Smooth muscle cell (in vitro differentiated cells): ENCODE measurements around the gene GPR34. TPM values are rescaled to one million over a fixed set of nuclear protein-coding genes. Genes with fewer than 3 reads are reported as not detected.

Source experiments
- DNase-seq: peaks from one replicate; lab custom pipeline; 2025; ENCODE audit not compliant: unreplicated experiment; lab: John Stamatoyannopoulos, UW
- H2AFZ ChIP-seq: fragments of 200-600 bp; sonication (generic); 2 replicates; pipeline ENCODE4 v1.6.0; 2016; ENCODE audit warnings: antibody characterized with exemption, low read depth, mild to moderate bottlenecking
- H3F3A ChIP-seq: fragments of 200-600 bp; sonication (generic); 2 replicates; pipeline ENCODE4 v1.6.0; 2017; ENCODE audit warnings: antibody characterized with exemption, low read depth
- H3K27ac ChIP-seq: fragments of 200-600 bp; sonication (generic); 2 replicates; pipeline ENCODE4 v1.5.1; 2016; ENCODE audit warnings: low read depth, mild to moderate bottlenecking
- H3K27me3 ChIP-seq: fragments of 200-600 bp; sonication (generic); 2 replicates; pipeline ENCODE4 v1.6.1; 2016; ENCODE audit warnings: low read depth, mild to moderate bottlenecking
- H3K36me3 ChIP-seq: fragments of 200-600 bp; sonication (generic); 2 replicates; pipeline ENCODE4 v1.5.1; 2016; ENCODE audit warnings: low read depth
- H3K4me1 ChIP-seq: fragments of 200-600 bp; sonication (generic); 2 replicates; pipeline ENCODE4 v1.5.1; 2016; ENCODE audit warnings: low read depth
- H3K4me2 ChIP-seq: fragments of 200-600 bp; sonication (generic); 2 replicates; pipeline ENCODE4 v1.6.0; 2016; ENCODE audit warnings: mild to moderate bottlenecking
- H3K4me3 ChIP-seq: fragments of 200-600 bp; sonication (generic); 2 replicates; pipeline ENCODE4 v1.5.1; 2016; ENCODE audit warnings: mild to moderate bottlenecking
- H3K79me2 ChIP-seq: fragments of 200-600 bp; sonication (generic); 2 replicates; pipeline ENCODE4 v1.6.0; 2016; ENCODE audit warnings: low read depth, mild to moderate bottlenecking
- H3K9ac ChIP-seq: fragments of 200-600 bp; sonication (generic); 2 replicates; pipeline ENCODE4 v1.6.0; 2016; ENCODE audit warnings: low read depth
- H3K9me3 ChIP-seq: fragments of 200-600 bp; sonication (generic); replicated peaks from 2 replicates; pipeline ENCODE4 v1.5.1; 2016; ENCODE audit warnings: low read depth
- H4K20me1 ChIP-seq: fragments of 200-600 bp; sonication (generic); 2 replicates; pipeline ENCODE4 v1.6.0; 2016; ENCODE audit warnings: low read depth
- CTCF ChIP-seq: fragments of 200-600 bp; sonication (generic); IDR thresholded peaks from 2 replicates; pipeline ENCODE4 v1.5.1; 2017; ENCODE audit warnings: borderline replicate concordance, mild to moderate bottlenecking, antibody characterized with exemption; ENCODE audit not compliant: insufficient read depth, poor library complexity, severe bottlenecking
- WGBS: methylation state at CpG from one replicate; pipeline ENCODE4 v1.1.7; 2016; ENCODE audit warnings: low lambda C conversion rate; 5-methylcytosine and 5-hydroxymethylcytosine counted together
- polyA plus RNA-seq: library from polyadenylated mRNA; unstranded; fragments of >200 nt; fragmentation: Nextera tagmentation; extraction: Ambion mirVana; gene quantifications from 2 replicates; pipeline ENCODE4 v1.2.1, GENCODE V29; 2016
- total RNA-seq: library from RNA; depleted of rRNA; stranded (reverse); fragments of >200 nt; gene quantifications from 2 replicates; pipeline ENCODE4 v1.2.3, GENCODE V29; 2014

GPR34 gene
- total and polyA plus RNA-seq, 2 experiments from 2014 or later = 0.31 to 2.2 TPM

- no peaks in the 10 kb centered on the region for H3K4me1 ChIP-seq
- no peaks in the 10 kb centered on the region for H4K20me1 ChIP-seq
- DNase-seq = no peak
- 86% methylated on average over 4 of the region's 4 CpGs for WGBS
- H3K9me3 ChIP-seq = peaks cover 4% of the 10 kb centered on the region
- no peak for TF ChIP-seq CTCF
- no peak overlapping the region for H3K9ac ChIP-seq
- H3K4me3 ChIP-seq = no peak overlapping the region
- no peak overlapping the region for H3K27ac ChIP-seq
- H3K79me2 ChIP-seq = no peaks in the 10 kb centered on the region
- no peaks in the 10 kb centered on the region for H3K27me3 ChIP-seq
- no peaks in the 10 kb centered on the region for H3F3A ChIP-seq
- H3K36me3 ChIP-seq = peaks cover 4% of the 10 kb centered on the region
- H3K4me2 ChIP-seq = no peak overlapping the region
- no peak overlapping the region for H2AFZ ChIP-seq
Measured at GRCh38 chrX:41655631-41656030, 33.1 kb upstream of the GPR34 start.

- no peaks in the 10 kb centered on the region for H4K20me1 ChIP-seq
- peak overlapping the region; percentile 15 for H3K27ac ChIP-seq
- H3K9ac ChIP-seq = no peak overlapping the region
- no peak overlapping the region for H3K4me3 ChIP-seq
- no peaks in the 10 kb centered on the region for H3K36me3 ChIP-seq
- H3K79me2 ChIP-seq = no peaks in the 10 kb centered on the region
- no peak for TF ChIP-seq CTCF
- H2AFZ ChIP-seq = no peak overlapping the region
- no peaks in the 10 kb centered on the region for H3K27me3 ChIP-seq
- no peaks in the 10 kb centered on the region for H3K9me3 ChIP-seq
- H3F3A ChIP-seq = no peaks in the 10 kb centered on the region
- no peak overlapping the region for H3K4me2 ChIP-seq
- no peak for DNase-seq
- H3K4me1 ChIP-seq = no peaks in the 10 kb centered on the region
- 50% methylated on average over 2 of the region's 2 CpGs for WGBS
Measured at GRCh38 chrX:41661366-41662095, 27.2 kb upstream of the GPR34 start.

GRCh38 chrX:41664375-41664901 is 24.3 kb upstream of the GPR34 start:
- Histone ChIP-seq H3K9me3 (no peaks in the 10 kb centered on the region), H3K27ac (no peak overlapping the region), H3K4me3 (no peak overlapping the region), H3K4me2 (no peak overlapping the region), H3K9ac (no peak overlapping the region), H3K79me2 (no peaks in the 10 kb centered on the region), H2AFZ (no peak overlapping the region), H3K27me3 (no peaks in the 10 kb centered on the region), H4K20me1 (no peaks in the 10 kb centered on the region), H3K36me3 (no peaks in the 10 kb centered on the region), H3F3A (no peaks in the 10 kb centered on the region), H3K4me1 (no peaks in the 10 kb centered on the region)
- no peak for DNase-seq
- TF ChIP-seq CTCF = no peak
- 75% methylated on average over 2 of the region's 2 CpGs for WGBS

- H2AFZ ChIP-seq = no peak overlapping the region
- H3K79me2 ChIP-seq = no peaks in the 10 kb centered on the region
- DNase-seq = no peak
- no peak for TF ChIP-seq CTCF
- no peaks in the 10 kb centered on the region for H3K4me1 ChIP-seq
- no peaks in the 10 kb centered on the region for H3K36me3 ChIP-seq
- no peak overlapping the region for H3K27ac ChIP-seq
- H3K27me3 ChIP-seq = no peaks in the 10 kb centered on the region
- H3F3A ChIP-seq = no peaks in the 10 kb centered on the region
- H3K4me3 ChIP-seq = no peak overlapping the region
- no peak overlapping the region for H3K9ac ChIP-seq
- no peak overlapping the region for H3K4me2 ChIP-seq
- no peaks in the 10 kb centered on the region for H3K9me3 ChIP-seq
- H4K20me1 ChIP-seq = no peaks in the 10 kb centered on the region
Measured at GRCh38 chrX:41664908-41665307, 23.9 kb upstream of the GPR34 start.
